GM19238 (cell line): ENCODE results near the gene TMEM80.
"Not testable (repeated sequence)": the region's sequence is repeated elsewhere in the genome, so short reads cannot be mapped to it uniquely, and the experiment has no call there.

Experiments used
- DNase-seq: peaks from one replicate; pipeline ENCODE4 v3.0.0; 2011; ENCODE audit warnings: low spot score; ENCODE audit not compliant: insufficient read length

The TMEM80 gene

DNA sequence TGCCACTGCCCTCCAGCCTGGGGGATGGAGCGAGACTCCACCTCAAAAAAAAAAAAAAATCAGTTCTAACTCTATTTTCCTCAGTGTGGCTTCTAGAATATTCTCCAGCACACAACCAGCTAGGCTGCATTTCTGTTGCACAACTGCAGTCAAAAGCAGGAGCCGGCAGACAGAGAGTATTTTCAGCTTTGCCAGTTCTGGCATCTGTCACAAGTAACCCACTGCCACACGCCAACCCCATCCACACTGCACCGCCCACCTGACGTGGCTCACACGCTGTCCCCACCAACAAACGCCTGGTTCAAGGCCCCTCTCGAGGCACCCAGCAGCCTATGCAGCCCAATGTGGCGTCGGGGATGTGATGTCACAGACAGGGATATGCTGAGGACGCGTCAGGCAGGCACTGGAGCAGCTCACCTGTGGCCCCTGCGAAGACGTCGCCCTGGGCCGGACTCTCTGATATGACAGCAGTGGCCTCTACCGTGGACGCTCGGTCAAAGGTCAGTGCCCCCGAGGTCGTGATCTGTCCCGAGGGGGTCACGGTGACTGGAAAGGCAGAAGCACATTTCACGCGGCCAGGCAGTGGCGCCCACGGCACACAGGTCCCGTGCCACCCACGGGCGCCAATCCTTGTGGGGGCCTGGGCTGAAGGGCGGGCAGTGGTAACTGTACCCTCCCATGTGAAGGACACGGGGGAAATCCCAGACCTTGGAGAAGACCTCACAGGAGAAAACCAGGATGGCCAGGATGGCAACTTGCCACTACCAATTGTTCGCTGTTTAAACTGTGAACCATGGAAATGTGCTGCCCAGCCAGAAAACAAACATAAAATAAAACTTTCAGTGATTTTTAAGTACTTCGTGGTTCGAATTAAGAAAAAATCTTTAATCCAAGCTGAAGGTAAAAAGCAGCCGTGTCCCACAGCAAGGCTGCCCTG, 16.1 kb upstream of the TMEM80 start:
- no peak for DNase-seq

DNA sequence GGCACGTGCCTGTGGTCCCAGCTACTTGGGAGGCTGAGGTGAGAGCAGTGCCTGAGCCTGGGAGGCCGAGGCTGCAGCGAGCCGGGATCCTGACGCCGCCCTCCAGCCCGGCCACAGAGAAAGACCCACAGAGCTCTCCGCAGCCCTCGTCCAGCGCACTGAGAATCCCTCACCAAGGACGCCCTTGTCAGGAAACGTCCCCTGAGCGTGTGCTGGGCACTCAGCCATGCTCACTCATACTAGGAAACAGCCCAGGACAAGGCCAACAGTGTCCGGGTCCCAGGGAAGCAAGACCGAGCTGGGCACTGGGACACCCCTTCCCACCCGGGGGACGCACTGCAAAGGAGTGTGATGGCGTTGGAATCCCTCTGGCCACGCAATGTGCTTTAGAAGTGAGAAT, 15.1 kb upstream of the TMEM80 start:
- no peak for DNase-seq

- DNase-seq, result no peak
Measured at GRCh38 chr11:680970-681369, 14.6 kb upstream of the TMEM80 start.

DNA sequence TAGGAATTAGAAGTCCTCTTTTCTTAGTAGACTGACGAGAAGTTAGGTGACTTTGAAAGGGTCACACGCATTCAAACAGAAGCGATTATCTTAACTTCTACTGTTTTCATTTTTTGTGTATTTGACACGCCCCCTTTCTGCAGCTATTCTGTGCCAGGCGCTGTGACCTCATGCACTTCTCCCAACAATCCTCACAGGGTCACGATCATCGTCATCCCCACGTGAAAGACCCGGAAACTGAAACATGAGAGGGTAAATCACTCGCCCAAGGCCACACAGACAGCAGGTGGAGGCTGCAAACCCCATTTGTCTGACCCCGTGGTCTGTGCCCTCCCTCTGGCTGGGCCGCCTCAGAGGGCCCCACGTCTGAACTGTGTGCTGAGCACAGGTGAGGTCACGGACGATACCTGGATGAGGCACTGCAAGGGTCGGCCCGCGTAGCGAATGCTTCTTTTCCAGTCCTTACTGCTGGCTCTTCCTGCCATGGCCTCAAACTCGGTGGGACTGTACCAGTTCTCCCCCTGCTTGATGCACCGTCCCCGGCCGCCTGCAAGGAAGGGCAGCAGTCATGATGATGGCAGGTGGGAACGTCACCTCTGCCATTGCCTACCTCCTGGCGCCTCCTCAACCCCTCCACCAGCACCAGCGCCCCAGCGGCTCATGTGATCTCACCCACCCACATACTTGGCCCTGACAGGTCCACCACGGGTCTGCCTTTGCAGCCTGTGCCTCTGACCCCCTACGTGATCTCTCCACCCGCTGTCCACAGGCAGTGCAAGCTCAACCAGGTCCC, 9.0 kb upstream of the TMEM80 start:
- no peak for DNase-seq

GRCh38 chr11:687751-688150, 7.9 kb upstream of the TMEM80 start:
- DNase-seq, result no peak

DNA sequence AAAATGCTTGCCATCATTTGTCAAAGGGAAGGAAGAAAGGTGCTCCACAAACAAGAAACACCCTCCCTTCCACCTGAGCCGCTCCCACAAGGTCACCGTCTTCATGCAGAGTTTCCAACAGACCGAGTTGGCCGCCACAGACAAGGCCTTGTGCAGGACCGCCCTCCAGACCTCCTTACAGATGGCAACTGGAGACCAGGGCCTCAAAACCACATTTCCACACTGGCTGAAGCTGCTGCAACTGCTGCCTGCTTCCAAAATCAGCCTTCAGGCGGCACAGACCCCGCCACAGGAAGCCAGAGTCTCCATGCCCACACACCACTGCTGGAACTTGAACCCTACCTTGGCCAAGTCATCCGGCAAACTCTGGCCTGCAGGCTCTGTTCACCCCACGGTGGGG, 6.9 kb upstream of the TMEM80 start:
- no peak for DNase-seq

DNA sequence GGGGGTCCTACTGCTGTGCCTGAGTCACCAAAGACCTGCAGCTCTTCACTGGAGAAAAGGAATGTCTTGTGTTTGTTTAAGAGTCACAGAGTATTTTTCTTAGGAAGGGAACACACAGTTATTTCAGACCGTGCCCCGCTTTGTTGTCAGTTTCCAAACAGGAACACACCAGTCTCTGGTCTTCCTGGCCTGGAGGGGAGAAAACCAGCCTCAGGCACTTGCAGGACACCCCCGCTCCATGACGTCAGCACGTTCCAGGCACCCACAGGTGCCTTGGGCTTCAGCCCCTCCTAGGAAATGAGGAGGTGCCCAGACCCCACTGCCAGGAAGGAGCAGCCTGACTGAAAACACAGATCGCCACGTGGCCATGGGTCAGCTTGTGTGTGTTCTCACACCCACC, 6.0 kb upstream of the TMEM80 start:
- DNase-seq, result no peak

GRCh38 chr11:690244-690643, 5.4 kb upstream of the TMEM80 start:
- DNase-seq, result not testable (repeated sequence)

DNA sequence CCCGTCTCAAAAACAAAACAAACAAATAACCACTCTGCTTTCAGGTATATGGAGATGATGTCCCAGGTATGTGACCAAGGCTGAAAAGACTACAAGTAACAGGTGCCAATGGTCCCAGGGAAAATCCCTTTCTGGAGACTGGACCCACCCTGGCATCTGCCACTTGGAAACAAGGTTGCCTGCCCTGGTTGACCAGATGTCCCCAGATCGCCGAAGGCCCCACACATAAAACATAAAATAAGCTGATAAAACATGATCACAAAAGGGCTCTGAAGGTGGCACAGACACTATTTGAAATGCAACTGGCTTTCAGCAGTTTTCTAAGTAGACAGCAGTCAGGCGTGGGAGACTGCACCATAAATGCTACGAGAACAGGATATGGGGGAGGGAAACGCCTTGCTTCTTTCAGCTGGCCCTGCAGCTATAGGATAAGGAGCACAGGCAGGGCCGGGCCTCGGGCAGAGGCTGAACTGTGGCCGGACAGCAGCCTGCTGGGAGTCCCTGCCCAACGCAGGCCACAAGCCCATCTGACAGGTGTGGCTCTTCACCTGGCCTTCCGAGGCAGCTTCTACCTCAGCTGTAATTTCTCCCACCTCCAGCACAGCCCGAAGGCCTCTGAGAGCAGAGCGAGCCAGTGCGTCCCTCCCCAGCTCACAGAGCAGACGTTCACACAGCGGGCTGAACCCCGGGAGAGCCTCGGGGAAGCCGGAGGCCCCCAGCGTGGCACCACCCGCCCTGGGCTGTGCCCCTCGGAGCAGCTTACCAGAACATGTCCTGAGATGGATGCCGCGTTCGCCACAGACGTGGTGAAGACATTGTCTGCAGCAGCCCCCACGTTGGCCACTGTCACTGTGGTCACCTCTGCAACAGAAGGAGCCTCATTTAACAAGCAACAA, 4.6 kb upstream of the TMEM80 start:
- DNase-seq, result no peak

GRCh38 chr11:691710-692590, 3.7 kb upstream of the TMEM80 start:
- DNase-seq, result no peak

DNA sequence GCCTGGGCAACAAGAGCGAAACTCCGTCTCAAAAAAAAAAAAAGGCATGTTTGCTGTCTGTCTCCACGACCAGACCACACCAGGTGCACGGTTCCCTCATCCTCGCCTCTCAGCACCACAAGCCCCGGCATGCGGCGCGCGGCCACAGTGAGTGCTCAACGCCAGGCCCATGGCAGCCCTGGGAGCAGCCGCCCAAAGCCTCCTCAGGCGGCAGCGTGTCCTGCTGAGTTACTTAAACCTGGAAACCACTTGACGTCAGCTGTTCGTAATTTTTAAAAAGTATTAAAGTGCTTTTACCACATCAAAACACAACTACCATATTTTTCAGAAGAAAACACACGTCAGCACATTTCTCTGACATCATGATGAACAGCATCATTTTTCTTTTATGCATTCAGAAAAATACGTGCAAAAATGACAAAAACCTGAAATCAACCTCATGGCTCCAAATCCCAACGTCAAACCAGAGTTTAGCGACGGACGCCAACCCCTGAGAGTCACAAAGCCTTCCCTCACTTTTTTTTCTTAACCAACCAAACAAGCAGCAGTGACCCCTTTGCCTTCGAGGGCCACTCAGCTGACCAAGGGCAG, 2.7 kb upstream of the TMEM80 start:
- DNase-seq, result no peak

DNA sequence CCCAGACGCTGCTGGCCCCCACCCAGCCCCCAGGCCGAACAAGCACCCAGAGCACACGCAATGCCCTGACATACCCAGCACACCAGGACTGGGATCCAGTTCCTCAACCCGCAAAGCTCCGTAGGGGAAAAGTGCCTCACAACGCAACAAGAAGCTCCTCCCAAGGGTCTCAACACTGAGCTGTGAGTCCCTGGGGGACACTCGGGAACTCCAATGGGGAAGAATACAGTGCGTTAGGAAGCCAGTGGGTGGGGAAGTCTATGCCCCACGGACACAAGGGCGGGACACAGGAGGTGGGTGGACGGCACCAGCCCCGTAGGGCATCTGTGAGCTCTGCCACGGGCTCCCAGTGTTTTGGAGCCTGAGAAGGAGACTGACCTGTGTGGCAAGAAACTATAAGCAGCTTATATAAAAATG, 2.2 kb upstream of the TMEM80 start:
- DNase-seq, result no peak

GRCh38 chr11:693887-694562, 1.6 kb upstream of the TMEM80 start:
- no peak for DNase-seq

DNA sequence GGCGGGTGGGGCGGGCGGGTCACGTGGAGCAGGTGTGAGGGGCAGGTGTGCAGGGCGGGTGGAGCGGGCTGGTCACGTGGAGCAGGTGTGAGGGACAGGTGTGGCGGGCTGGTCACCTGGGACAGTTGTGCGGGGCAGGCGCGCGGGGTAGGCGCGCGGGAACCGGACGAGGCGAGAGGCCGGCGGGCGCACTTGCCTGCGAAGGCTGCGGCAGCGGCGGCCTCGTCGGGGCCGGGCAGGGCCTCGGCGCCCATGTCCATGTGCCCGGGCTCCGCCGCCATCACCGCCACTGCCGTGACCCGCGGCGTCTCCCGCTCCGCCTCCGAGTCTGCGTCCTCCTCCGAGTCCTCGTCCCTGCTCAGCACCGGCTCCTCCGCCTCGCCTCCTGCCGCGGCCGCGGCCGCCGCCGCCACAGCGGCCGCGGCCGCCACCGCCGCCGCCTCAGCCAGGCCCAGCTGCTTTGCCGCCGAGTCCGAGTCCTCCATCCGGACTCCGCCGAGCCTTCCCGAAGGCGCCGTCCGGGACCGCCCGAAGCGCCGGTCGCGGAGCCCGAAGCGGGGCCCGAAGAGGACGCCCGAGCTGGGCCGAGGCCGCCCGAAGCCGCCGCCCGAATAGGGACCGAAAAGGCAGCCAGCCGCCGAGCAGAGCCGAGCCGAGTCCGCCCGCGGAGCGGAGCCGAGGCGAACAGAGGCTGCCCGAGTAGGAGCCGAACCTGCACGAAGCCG, 891 bp upstream of the TMEM80 start, which contains the start of gene DEAF1:
Gene DEAF1, minus strand, starts transcription at position 660 of the 725 bp plus-strand sequence. Its CDS starts 175 bp downstream, at position 485.
- DNase-seq, result peak; percentile 79

- no peak for DNase-seq
Measured at GRCh38 chr11:695288-695537, 403 bp upstream of the TMEM80 start.

GRCh38 chr11:696955-697491, 1.4 kb downstream of the TMEM80 start:
- DNase-seq, result no peak

DNA sequence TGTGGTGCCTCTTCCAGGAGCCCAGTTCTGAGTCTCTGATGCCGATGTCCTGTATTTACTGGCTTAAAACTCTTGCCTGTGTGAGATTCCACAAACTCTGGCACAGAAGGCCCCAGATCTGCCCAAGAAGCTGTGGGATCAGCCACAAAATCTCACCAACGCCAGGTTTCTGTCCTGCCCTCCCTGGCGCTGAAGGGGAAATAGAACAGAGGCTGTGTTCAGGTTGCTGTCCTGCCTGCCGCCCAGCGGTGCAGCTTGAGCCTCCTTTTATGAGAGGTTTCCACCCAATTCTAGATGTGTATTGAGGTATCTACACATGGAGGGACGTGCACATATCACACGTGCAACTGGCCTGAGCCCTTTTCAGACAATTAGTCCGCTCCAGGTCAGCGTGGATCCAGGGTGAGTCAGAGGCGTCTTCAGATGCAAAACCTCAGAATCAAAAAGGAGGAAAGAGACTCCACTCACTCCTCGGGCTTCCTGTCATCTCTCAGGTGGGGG, 2.2 kb downstream of the TMEM80 start:
- no peak for DNase-seq

DNA sequence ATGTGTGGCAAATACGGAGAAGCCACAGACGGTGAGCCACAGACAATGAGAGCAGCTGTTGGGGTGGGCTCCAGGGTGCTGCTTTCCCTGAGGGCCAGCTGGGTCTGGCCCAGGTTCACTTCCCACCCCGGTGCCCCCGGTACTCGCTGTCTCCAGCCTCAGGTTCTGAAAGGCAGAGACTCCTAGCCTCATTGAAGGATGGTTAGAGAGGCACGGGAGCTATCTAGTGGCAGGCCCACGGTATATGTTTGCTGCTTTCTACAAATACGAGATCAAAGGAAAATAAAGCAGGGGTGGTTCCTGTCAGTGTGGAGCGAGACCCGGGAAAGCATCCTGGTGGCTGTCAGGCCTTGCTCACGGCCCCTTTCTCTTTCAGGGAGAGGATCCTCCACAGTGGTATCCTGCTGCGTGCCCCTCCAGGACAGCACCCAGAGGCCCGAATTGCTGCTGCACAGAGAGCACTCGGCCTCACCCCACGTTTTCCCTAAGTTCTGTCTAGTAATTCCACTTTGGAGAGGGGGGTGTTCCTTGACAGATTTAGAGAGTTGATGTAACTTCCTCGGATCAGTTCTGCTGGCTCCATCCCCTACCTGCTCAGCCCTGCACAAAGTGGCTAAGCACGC, 3.0 kb downstream of the TMEM80 start:
- DNase-seq, result no peak
